KMS-11 (cell line): Measurements from ENCODE around the gene HS6ST2.

Source experiments
- H2AFZ ChIP-seq: fragments of 200-600 bp; sonication (generic); 2 replicates; pipeline ENCODE4 v1.6.1; 2016; ENCODE audit warnings: antibody characterized with exemption, mixed run types, low read depth
- H3K27ac ChIP-seq: fragments of 200-600 bp; sonication (generic); 2 replicates; pipeline ENCODE4 v1.6.1; 2016; ENCODE audit warnings: mild to moderate bottlenecking, mixed run types
- H3K27me3 ChIP-seq: fragments of 200-600 bp; sonication (generic); 2 replicates; pipeline ENCODE4 v1.6.1; 2017; ENCODE audit warnings: mild to moderate bottlenecking, low read depth, mixed run types, moderate library complexity; ENCODE audit not compliant: insufficient read depth
- H3K36me3 ChIP-seq: fragments of 200-600 bp; sonication (generic); 2 replicates; pipeline ENCODE4 v1.6.1; 2017; ENCODE audit warnings: mild to moderate bottlenecking, mixed run types; ENCODE audit not compliant: insufficient read depth
- H3K4me1 ChIP-seq: fragments of 200-600 bp; sonication (generic); 2 replicates; pipeline ENCODE4 v1.6.1; 2016; ENCODE audit warnings: mild to moderate bottlenecking, low read depth, mixed run types; ENCODE audit not compliant: poor library complexity, severe bottlenecking
- H3K4me2 ChIP-seq: fragments of 200-600 bp; sonication (generic); 2 replicates; pipeline ENCODE4 v1.7.0; 2016; ENCODE audit warnings: mild to moderate bottlenecking, mixed run types
- H3K4me3 ChIP-seq: fragments of 200-600 bp; sonication (generic); IDR thresholded peaks from 2 replicates; pipeline ENCODE4 v1.6.1; 2017; ENCODE audit warnings: low read depth, low read length, mixed read lengths; ENCODE audit not compliant: insufficient read depth
- H3K79me2 ChIP-seq: fragments of 200-600 bp; sonication (generic); 2 replicates; pipeline ENCODE4 v1.6.1; 2016; ENCODE audit warnings: low read depth, mixed run types; ENCODE audit not compliant: insufficient read depth
- H3K9ac ChIP-seq: fragments of 200-600 bp; sonication (generic); 2 replicates; pipeline ENCODE4 v1.6.1; 2016; ENCODE audit warnings: mild to moderate bottlenecking, mixed run types
- H4K20me1 ChIP-seq: fragments of 200-600 bp; sonication (generic); 2 replicates; pipeline ENCODE4 v1.6.1; 2016; ENCODE audit warnings: mild to moderate bottlenecking, mixed run types; ENCODE audit not compliant: insufficient read depth
- CTCF ChIP-seq: fragments of 200-600 bp; sonication (generic); conservative IDR thresholded peaks from 2 replicates; pipeline ENCODE4 v1.6.1; 2017; ENCODE audit warnings: low read depth, mild to moderate bottlenecking, antibody characterized with exemption, low read length, moderate library complexity, mixed read lengths

The HS6ST2 gene

GRCh38 chrX:132623942-132624341 is 334.5 kb downstream of the HS6ST2 start:
- Histone ChIP-seq H3K4me3 (no peak overlapping the region), H3K79me2 (no peaks in the 10 kb centered on the region), H3K36me3 (no peaks in the 10 kb centered on the region), H3K4me2 (no peak overlapping the region), H2AFZ (no peak overlapping the region), H3K9ac (no peak overlapping the region), H3K27ac (no peak overlapping the region), H3K4me1 (no peaks in the 10 kb centered on the region), H3K27me3 (no peaks in the 10 kb centered on the region), H4K20me1 (no peaks in the 10 kb centered on the region)
- TF ChIP-seq CTCF: no peak

GRCh38 chrX:132623300-132623699 is 335.1 kb downstream of the HS6ST2 start:
- no peak overlapping the region for H2AFZ ChIP-seq
- H3K4me3 ChIP-seq: no peak overlapping the region
- TF ChIP-seq CTCF: no peak
- H3K27ac ChIP-seq: no peak overlapping the region
- no peaks in the 10 kb centered on the region for H3K4me1 ChIP-seq
- H3K36me3 ChIP-seq: no peaks in the 10 kb centered on the region
- no peaks in the 10 kb centered on the region for H3K27me3 ChIP-seq
- no peaks in the 10 kb centered on the region for H4K20me1 ChIP-seq
- no peaks in the 10 kb centered on the region for H3K79me2 ChIP-seq
- no peak overlapping the region for H3K4me2 ChIP-seq
- H3K9ac ChIP-seq: no peak overlapping the region

GRCh38 chrX:132622130-132622529 is 336.3 kb downstream of the HS6ST2 start:
- Histone ChIP-seq H2AFZ (no peak overlapping the region), H3K79me2 (no peaks in the 10 kb centered on the region), H3K36me3 (no peaks in the 10 kb centered on the region), H3K4me1 (no peaks in the 10 kb centered on the region), H3K27me3 (no peaks in the 10 kb centered on the region), H3K4me2 (no peak overlapping the region), H3K4me3 (no peak overlapping the region), H3K9ac (no peak overlapping the region), H4K20me1 (no peaks in the 10 kb centered on the region), H3K27ac (no peak overlapping the region)
- TF ChIP-seq CTCF: no peak

- no peaks in the 10 kb centered on the region for H3K79me2 ChIP-seq
Observed at GRCh38 chrX:132618810-132619209, 339.6 kb downstream of the HS6ST2 start.

More at GRCh38 chrX:132618810-132619209, 339.6 kb downstream of the HS6ST2 start:
- Histone ChIP-seq H3K4me1 (no peaks in the 10 kb centered on the region), H4K20me1 (no peaks in the 10 kb centered on the region), H3K27ac (no peak overlapping the region), H3K4me2 (no peak overlapping the region), H3K4me3 (no peak overlapping the region), H3K27me3 (no peaks in the 10 kb centered on the region), H3K9ac (no peak overlapping the region), H2AFZ (no peak overlapping the region), H3K36me3 (no peaks in the 10 kb centered on the region)
- no peak for TF ChIP-seq CTCF
